Transverse colon (tissue), 4 donors: ENCODE measurements around the gene PPM1J. TPM values are rescaled to one million over a fixed set of nuclear protein-coding genes. Genes with fewer than 3 reads are reported as not detected.
"Not testable (repeated sequence)": the region's sequence is repeated elsewhere in the genome, so short reads cannot be mapped to it uniquely, and the experiment has no call there.

Experiments used
- DNase-seq: peaks from one replicate; pipeline ENCODE4 v3.0.0-alpha.2; 2019
- H3K27ac ChIP-seq, 4 donors: fragments of 200-600 bp; sonication (generic); 2 replicates each; pipeline ENCODE4 v1.5.1; 2016 to 2018; ENCODE audit warnings: inconsistent platforms in 4 of 4
- H3K27me3 ChIP-seq: fragments of 200-600 bp; sonication (generic); 2 replicates; pipeline ENCODE4 v1.5.1; 2017; ENCODE audit warnings: inconsistent platforms
- H3K36me3 ChIP-seq, 4 donors: fragments of 200-600 bp; sonication (generic); 2 replicates each; pipeline ENCODE4 v1.5.1; 2017 to 2019; ENCODE audit warnings: inconsistent platforms in 4 of 4
- H3K4me1 ChIP-seq, 4 donors: fragments of 200-600 bp; sonication (generic); 2 replicates each; pipeline ENCODE4 v1.5.1; 2017 to 2020; ENCODE audit warnings: inconsistent platforms in 4 of 4
- H3K4me3 ChIP-seq, 4 donors: fragments of 200-600 bp; sonication (generic); 1 replicate in 1 of 4; 2 replicates in 3 of 4; pipeline versions ENCODE4 v1.5.1 to v1.6.1; 2017 to 2019; ENCODE audit warnings: inconsistent platforms in 4 of 4
- H3K9me3 ChIP-seq, 2 donors: fragments of 200-600 bp; sonication (generic); 2 replicates each; pipeline ENCODE4 v1.5.1; 2017 to 2019; ENCODE audit warnings: inconsistent platforms in 2 of 2
- CTCF ChIP-seq, 5 experiments: fragments of 200-600 bp in 3 of 5; fragments of 450-650 bp in 2 of 5; sonication (generic) in 3 of 5; IDR thresholded peaks; 1 replicate in 2 of 5; 2 replicates in 3 of 5; pipeline ENCODE4 v1.5.1; 2016 to 2017; ENCODE audit warnings: antibody characterized with exemption in 5 of 5, inconsistent platforms in 3 of 5, mild to moderate bottlenecking in 2 of 5, moderate library complexity in 1 of 5
- EP300 ChIP-seq: sonication (generic); formaldehyde crosslinking; IDR thresholded peaks from one replicate; pipeline ENCODE4 v1.6.1; 2017; ENCODE audit warnings: antibody characterized with exemption, low read depth
- POLR2A ChIP-seq: fragments of 450-650 bp; IDR thresholded peaks from one replicate; pipeline ENCODE4 v1.6.1; 2016; ENCODE audit warnings: antibody characterized with exemption, mild to moderate bottlenecking, moderate library complexity
- POLR2AphosphoS5 ChIP-seq, 3 donors: sonication (generic); formaldehyde crosslinking; IDR thresholded peaks; one replicate each; pipeline ENCODE4 v1.6.1; 2016; ENCODE audit warnings: antibody characterized with exemption in 3 of 3
- WGBS, 2 donors: methylation state at CpG; one replicate each; pipeline ENCODE4 v1.1.5; 2018; ENCODE audit warnings: low coverage in 1 of 2; 5-methylcytosine and 5-hydroxymethylcytosine counted together
- in situ Hi-C, 4 donors: fragments of 200-750 bp; cut with MboI; loops; one replicate each; pipeline versions ENCODE4 v1.15.0 to v1.15.1; 2017; ENCODE audit warnings: low sequenced_read_pairs in 3 of 4, low pct_ligation_motif_present in 1 of 4, low pct_unique_long_range_greater_than_20kb in 1 of 4
- intact Hi-C: fragments of 100-400 bp; cut with DNase I; formaldehyde crosslinking; loops from one replicate; pipeline ENCODE4 v1.15.1; 2023; ENCODE audit warnings: low total_unique reads
- total RNA-seq, 4 donors: library from RNA; depleted of rRNA; stranded (reverse); fragments of >200 nt; gene quantifications; one replicate each; pipeline ENCODE4 v1.1.0, GENCODE V29; 2016

Gene PPM1J
- total RNA-seq, 4 donors from 2014 or later = 0.68 to 1.7 TPM; not detected in 2

DNA sequence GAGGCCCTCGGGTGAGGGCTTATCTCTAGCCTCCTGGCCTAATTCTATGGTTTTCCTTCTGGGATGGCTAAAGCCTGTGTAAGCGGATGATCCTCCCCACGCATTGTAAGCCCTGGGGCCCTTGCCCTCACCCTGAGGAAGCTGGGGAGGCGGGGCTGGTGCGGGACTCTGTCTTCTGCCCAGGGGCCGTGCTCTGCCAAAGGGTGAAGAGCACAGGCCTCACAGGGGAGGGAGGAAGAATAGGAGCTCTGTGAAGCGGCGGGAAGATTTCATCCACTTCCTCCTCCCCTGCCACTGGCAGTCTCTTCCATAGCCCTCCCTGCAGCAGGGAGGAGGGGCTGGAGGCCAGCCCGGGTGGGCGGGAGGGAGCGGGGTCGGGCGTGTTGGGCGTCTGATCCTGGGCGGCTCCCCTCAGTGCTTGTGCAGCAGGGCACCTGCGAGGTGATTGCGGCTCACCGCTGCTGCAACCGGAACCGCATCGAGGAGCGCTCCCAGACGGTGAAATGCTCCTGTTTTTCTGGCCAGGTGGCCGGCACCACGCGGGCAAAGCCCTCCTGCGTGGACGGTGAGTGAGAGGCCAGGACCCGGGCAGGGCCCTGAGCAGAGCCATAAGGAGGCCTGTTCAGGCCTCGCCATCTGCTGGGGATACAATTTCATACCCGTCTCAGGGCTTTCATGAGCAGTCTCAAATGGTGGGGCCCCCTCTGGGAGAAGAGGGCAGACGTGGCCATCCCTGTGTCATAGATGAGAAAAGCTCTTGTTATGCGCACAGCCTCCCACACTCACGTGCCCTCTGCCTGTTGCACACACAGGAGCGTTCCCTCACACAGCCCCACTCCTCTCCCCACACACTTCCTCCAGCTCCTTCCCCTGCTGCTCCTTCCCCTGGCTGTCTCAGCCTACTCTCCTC, 7.7 kb upstream of the PPM1J start:
- no peak for TF ChIP-seq POLR2A
- TF ChIP-seq CTCF (IDR thresholded peaks at IDR 0.05) = no peak
- no peak for TF ChIP-seq POLR2AphosphoS5 (IDR thresholded peaks at IDR 0.05)
- TF ChIP-seq EP300 = no peak
- no peaks in the 10 kb centered on the region for H3K27me3 ChIP-seq
- peaks cover 0 to 20% (median 14%) of the 10 kb centered on the region in 4 donors for H3K4me1 ChIP-seq
- H3K9me3 ChIP-seq = no peaks in the 10 kb centered on the region
- no peak for DNase-seq
- H3K4me3 ChIP-seq = peak overlapping the region in 2 of 4 donors; percentile 9 to 23
- H3K36me3 ChIP-seq = no peaks in the 10 kb centered on the region
- in situ Hi-C loops = loop anchor here in 3 of 4 donors (10.0 to 25.0 kb wide), 4 partner anchors 82 to 352 kb away; partner anchors contain the start of gene LRIG2 (in 2 of the 3)
- no peak overlapping the region for H3K27ac ChIP-seq
- 25 to 56% methylated on average over 4 to 34 of the region's 35 CpGs for WGBS, 2 donors
- intact Hi-C loops = no loop called here

GRCh38 chr1:112721966-112722524, 6.9 kb upstream of the PPM1J start:
- WGBS, 2 donors = 79% methylated on average over 9 of the region's 10 CpGs; no CpG with 5 or more reads in 1 of the 2 donors
- in situ Hi-C loops = loop anchor here in 3 of 4 donors (10.0 to 25.0 kb wide), 4 partner anchors 83 to 353 kb away; partner anchors contain the start of gene LRIG2 (in 2 of the 3)
- H3K4me3 ChIP-seq = no peak overlapping the region
- intact Hi-C loops = no loop called here
- no peaks in the 10 kb centered on the region for H3K27me3 ChIP-seq
- H3K27ac ChIP-seq = no peak overlapping the region
- DNase-seq = no peak
- no peaks in the 10 kb centered on the region for H3K9me3 ChIP-seq
- TF ChIP-seq POLR2AphosphoS5 (IDR thresholded peaks at IDR 0.05) (no peak), CTCF (IDR thresholded peaks at IDR 0.05) (no peak), EP300 (no peak), POLR2A (no peak)
- H3K4me1 ChIP-seq = peaks cover 0 to 20% (median 14%) of the 10 kb centered on the region in 4 donors
- no peaks in the 10 kb centered on the region for H3K36me3 ChIP-seq

DNA sequence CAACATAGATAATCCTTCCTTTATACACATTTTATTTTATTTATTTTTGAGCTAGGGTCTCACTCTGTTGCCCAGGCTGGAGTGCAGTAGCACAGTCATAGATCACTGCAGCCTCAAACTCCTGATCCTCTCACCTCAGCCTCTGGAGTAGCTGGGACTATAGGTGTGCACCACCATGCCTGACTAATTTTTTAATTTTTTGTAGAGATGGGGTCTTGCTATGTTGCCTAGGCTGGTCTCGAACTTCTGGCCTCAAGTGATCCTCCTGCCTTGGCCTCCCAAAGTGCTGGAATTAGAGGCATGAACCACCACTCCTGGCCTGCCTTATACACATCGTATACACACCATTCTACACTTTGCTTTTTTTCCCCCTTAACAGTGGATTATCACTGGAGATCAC, 6.2 kb upstream of the PPM1J start:
- H3K9me3 ChIP-seq, H3K36me3 ChIP-seq, intact Hi-C loops, H3K4me3 ChIP-seq, H3K27ac ChIP-seq, DNase-seq, H3K27me3 ChIP-seq: not testable (repeated sequence)
- H3K4me1 ChIP-seq = peaks cover 0 to 22% (median 16%) of the 10 kb centered on the region in 4 donors
- WGBS, 2 donors = 73 to 93% methylated on average over 2 of the region's 2 CpGs
- in situ Hi-C loops = loop anchor here in 3 of 4 donors (10.0 to 25.0 kb wide), 4 partner anchors 84 to 354 kb away; partner anchors contain the start of gene LRIG2 (in 2 of the 3)

DNA sequence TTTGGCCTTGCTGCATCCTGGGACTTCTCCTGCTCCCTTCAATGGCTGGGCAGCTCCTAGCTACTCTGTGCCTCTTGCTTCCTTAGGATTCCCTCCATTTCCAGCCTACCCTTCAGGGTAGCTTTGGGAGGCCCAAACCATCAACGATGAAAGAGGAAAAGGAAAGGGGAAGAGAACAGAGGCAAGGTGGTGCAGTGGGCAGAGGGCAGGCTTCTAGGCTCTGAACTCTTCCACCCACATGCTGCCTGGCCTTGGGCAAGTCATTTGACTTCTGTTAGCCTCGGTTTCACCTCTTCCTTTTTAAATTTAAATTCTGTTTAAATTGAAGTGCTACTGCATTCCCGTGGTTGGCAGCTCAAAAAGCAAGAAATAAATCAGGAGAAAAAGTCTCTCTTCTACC, 5.7 kb upstream of the PPM1J start:
- Histone ChIP-seq H3K9me3 (no peaks in the 10 kb centered on the region), H3K27ac (no peak overlapping the region), H3K27me3 (no peaks in the 10 kb centered on the region), H3K4me1 (peaks cover 0 to 27% (median 20%) of the 10 kb centered on the region in 4 donors), H3K36me3 (no peaks in the 10 kb centered on the region), H3K4me3 (no peak overlapping the region)
- in situ Hi-C loops = loop anchor here in 3 of 4 donors (10.0 to 25.0 kb wide), 4 partner anchors 84 to 354 kb away; partner anchors contain the start of gene LRIG2 (in 2 of the 3)
- DNase-seq = no peak
- WGBS, 2 donors = 61 to 77% methylated on average over 3 of the region's 3 CpGs
- intact Hi-C loops = no loop called here
- TF ChIP-seq EP300 (no peak), CTCF (IDR thresholded peaks at IDR 0.05) (no peak), POLR2A (no peak), POLR2AphosphoS5 (IDR thresholded peaks at IDR 0.05) (no peak)
